Neural cell (in vitro differentiated cells): ENCODE measurements around the gene NPHP4. TPM values are rescaled to one million over a fixed set of nuclear protein-coding genes. Genes with fewer than 3 reads are reported as not detected.

ENCODE experiments used
- H2AFZ ChIP-seq: fragments of 200-600, 300-800 bp; sonication (generic), shearing (Covaris generic); 2 replicates; pipeline ENCODE4 v1.6.0; 2014; ENCODE audit warnings: low read depth, mild to moderate bottlenecking, antibody characterized with exemption, low read length, moderate library complexity
- H3F3A ChIP-seq: fragments of 200-600 bp; shearing (Covaris generic); 2 replicates; pipeline ENCODE4 v1.6.1; 2016; ENCODE audit warnings: mild to moderate bottlenecking, moderate library complexity, mixed read lengths, antibody characterized with exemption, low read length; ENCODE audit not compliant: insufficient read depth, poor library complexity, severe bottlenecking
- H3K27ac ChIP-seq: fragments of 200-600, 300-800 bp; sonication (generic), shearing (Covaris generic); 2 replicates; pipeline ENCODE4 v1.5.1; 2014; ENCODE audit warnings: mild to moderate bottlenecking, low read length, moderate library complexity
- H3K27me3 ChIP-seq: fragments of 300-800, 200-600 bp; sonication (generic), shearing (Covaris generic); 2 replicates; pipeline ENCODE4 v1.6.0; 2014; ENCODE audit warnings: mild to moderate bottlenecking, low read depth, low read length, moderate library complexity; ENCODE audit not compliant: insufficient read depth
- H3K36me3 ChIP-seq: fragments of 300-800, 200-600 bp; sonication (generic), shearing (Covaris generic); 2 replicates; pipeline ENCODE4 v1.5.1; 2014; ENCODE audit warnings: mild to moderate bottlenecking, antibody characterized with exemption, low read length, moderate library complexity; ENCODE audit not compliant: insufficient read depth
- H3K4me2 ChIP-seq: fragments of 300-800, 200-600 bp; sonication (generic), shearing (Covaris generic); 2 replicates; pipeline ENCODE4 v1.6.0; 2014; ENCODE audit warnings: mild to moderate bottlenecking, low read length
- H3K4me3 ChIP-seq: fragments of 300-800, 200-600 bp; sonication (generic), shearing (Covaris generic); 2 replicates; pipeline ENCODE4 v1.5.1; 2014; ENCODE audit warnings: mild to moderate bottlenecking, low read length, moderate library complexity
- H3K79me2 ChIP-seq: fragments of 200-600 bp; shearing (Covaris generic); replicated peaks from 2 replicates; pipeline ENCODE4 v1.6.0; 2014; ENCODE audit warnings: mild to moderate bottlenecking, low read length, moderate library complexity; ENCODE audit not compliant: insufficient read depth
- H3K9ac ChIP-seq: fragments of 300-800, 200-600 bp; sonication (generic), shearing (Covaris generic); 2 replicates; pipeline ENCODE4 v1.6.1; 2016; ENCODE audit warnings: mild to moderate bottlenecking, low read length, mixed read lengths
- H3K9me2 ChIP-seq: fragments of 200-600 bp; shearing (Covaris generic); 2 replicates; pipeline ENCODE4 v1.6.1; 2016; ENCODE audit warnings: mild to moderate bottlenecking, low read length, mixed read lengths; ENCODE audit not compliant: insufficient read depth
- H3K9me3 ChIP-seq: fragments of 200-600, 300-800 bp; sonication (generic), shearing (Covaris generic); 2 replicates; pipeline ENCODE4 v1.6.1; 2016; ENCODE audit warnings: mild to moderate bottlenecking, mixed run types, low read length, moderate library complexity, mixed read lengths
- H4K20me1 ChIP-seq: fragments of 200-600 bp; shearing (Covaris generic); 2 replicates; pipeline ENCODE4 v1.6.1; 2016; ENCODE audit warnings: mild to moderate bottlenecking, mixed run types; ENCODE audit not compliant: insufficient read depth
- EP300 ChIP-seq: fragments of 450-650 bp; conservative IDR thresholded peaks from 2 replicates; pipeline ENCODE4 v1.6.1; 2014; ENCODE audit warnings: antibody characterized with exemption, mild to moderate bottlenecking, moderate library complexity; ENCODE audit not compliant: poor library complexity, severe bottlenecking
- EZH2 ChIP-seq: fragments of 200-600, 300-800 bp; shearing (Covaris generic), sonication (generic); IDR thresholded peaks from 2 replicates; pipeline ENCODE4 v1.6.1; 2014; ENCODE audit warnings: antibody characterized with exemption, low read length, borderline replicate concordance, mild to moderate bottlenecking; ENCODE audit not compliant: insufficient read depth, poor library complexity, severe bottlenecking
- MXI1 ChIP-seq: fragments of 450-650 bp; conservative IDR thresholded peaks from 2 replicates; pipeline ENCODE4 v1.6.1; 2014; ENCODE audit warnings: antibody characterized with exemption, mild to moderate bottlenecking; ENCODE audit not compliant: poor library complexity, severe bottlenecking
- POLR2AphosphoS5 ChIP-seq: IDR thresholded peaks from 2 replicates; pipeline ENCODE4 v1.6.1; 2012
- RAD21 ChIP-seq: fragments of 450-650 bp; conservative IDR thresholded peaks from 2 replicates; pipeline ENCODE4 v1.6.1; 2014; ENCODE audit warnings: antibody characterized with exemption, mild to moderate bottlenecking, moderate library complexity
- SMC3 ChIP-seq: fragments of 450-650 bp; conservative IDR thresholded peaks from 2 replicates; pipeline ENCODE4 v1.6.1; 2014; ENCODE audit warnings: antibody characterized with exemption, mild to moderate bottlenecking, moderate library complexity; ENCODE audit not compliant: poor library complexity
- TAF1 ChIP-seq: IDR thresholded peaks from 2 replicates; pipeline ENCODE4 v1.6.1; 2012; ENCODE audit warnings: low read depth
- polyA plus RNA-seq: library from polyadenylated mRNA; depleted of rRNA; stranded (reverse); fragments of >200 nt; gene quantifications from 2 replicates; pipeline ENCODE4 v1.2.3, GENCODE V29; 2014
- TF ChIP-seq, protein P1 (sequence below): fragments of 450-650 bp; IDR thresholded peaks from 2 replicates; pipeline ENCODE4 v1.5.1; 2014; ENCODE audit warnings: antibody characterized with exemption, mild to moderate bottlenecking, moderate library complexity; ENCODE audit not compliant: poor library complexity, severe bottlenecking
- TF ChIP-seq, protein P2 (sequence below): IDR thresholded peaks from 2 replicates; pipeline ENCODE4 v1.6.1; 2012; ENCODE audit warnings: borderline replicate concordance

NPHP4 gene
- polyA plus RNA-seq, 1 donor from 2014 or later: 17.1 TPM

DNA sequence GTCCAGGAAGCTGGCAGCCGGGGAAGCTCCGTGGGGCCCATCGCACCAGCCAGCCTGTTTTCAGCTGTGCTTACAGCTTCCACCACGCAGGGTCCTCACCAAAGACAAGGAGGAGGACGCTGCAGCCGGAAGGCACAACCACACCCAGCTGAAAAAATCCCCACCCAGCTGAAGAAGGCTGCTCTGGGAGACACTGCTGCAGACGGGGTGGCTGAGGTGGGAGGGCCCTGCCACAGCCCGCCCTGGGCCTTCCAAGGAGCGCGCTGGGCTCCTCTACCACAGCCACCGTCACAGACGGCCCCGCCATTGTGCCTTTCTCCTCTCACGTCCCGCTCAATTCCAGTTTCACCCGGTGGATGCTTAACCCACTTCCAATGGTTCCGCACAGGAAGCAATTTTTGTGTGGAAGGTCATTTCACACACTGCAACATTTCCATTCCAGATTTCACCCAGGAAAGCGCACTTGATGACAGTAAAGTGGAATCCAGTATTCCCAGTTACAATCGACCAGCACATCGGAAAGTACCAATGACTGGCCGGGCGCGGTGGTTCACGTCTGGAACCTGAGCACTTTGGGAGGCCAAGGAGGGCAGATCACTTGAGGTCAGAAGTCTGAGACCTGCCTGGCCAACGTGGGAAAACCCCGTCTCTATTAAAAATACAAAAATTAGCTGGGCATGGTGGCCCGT lies 47.9 kb downstream of the NPHP4 start:
- Histone ChIP-seq H3K4me2 (no peak overlapping the region), H3K27ac (no peak overlapping the region), H3K27me3 (no peaks in the 10 kb centered on the region), H3K9me2 (no peaks in the 10 kb centered on the region), H3K4me3 (no peak overlapping the region), H3K79me2 (no peaks in the 10 kb centered on the region), H3F3A (no peaks in the 10 kb centered on the region), H3K9me3 (no peaks in the 10 kb centered on the region), H3K9ac (no peak overlapping the region), H4K20me1 (no peaks in the 10 kb centered on the region), H3K36me3 (peaks cover 6% of the 10 kb centered on the region), H2AFZ (no peak overlapping the region)
- TF ChIP-seq EP300 (no peak), POLR2AphosphoS5 (no peak), RAD21 (no peak), EZH2 (no peak), SMC3 (no peak), TAF1 (no peak), MXI1 (no peak)
- TF ChIP-seq, protein P1, sequence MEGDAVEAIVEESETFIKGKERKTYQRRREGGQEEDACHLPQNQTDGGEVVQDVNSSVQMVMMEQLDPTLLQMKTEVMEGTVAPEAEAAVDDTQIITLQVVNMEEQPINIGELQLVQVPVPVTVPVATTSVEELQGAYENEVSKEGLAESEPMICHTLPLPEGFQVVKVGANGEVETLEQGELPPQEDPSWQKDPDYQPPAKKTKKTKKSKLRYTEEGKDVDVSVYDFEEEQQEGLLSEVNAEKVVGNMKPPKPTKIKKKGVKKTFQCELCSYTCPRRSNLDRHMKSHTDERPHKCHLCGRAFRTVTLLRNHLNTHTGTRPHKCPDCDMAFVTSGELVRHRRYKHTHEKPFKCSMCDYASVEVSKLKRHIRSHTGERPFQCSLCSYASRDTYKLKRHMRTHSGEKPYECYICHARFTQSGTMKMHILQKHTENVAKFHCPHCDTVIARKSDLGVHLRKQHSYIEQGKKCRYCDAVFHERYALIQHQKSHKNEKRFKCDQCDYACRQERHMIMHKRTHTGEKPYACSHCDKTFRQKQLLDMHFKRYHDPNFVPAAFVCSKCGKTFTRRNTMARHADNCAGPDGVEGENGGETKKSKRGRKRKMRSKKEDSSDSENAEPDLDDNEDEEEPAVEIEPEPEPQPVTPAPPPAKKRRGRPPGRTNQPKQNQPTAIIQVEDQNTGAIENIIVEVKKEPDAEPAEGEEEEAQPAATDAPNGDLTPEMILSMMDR: no peak
- TF ChIP-seq, protein P2, sequence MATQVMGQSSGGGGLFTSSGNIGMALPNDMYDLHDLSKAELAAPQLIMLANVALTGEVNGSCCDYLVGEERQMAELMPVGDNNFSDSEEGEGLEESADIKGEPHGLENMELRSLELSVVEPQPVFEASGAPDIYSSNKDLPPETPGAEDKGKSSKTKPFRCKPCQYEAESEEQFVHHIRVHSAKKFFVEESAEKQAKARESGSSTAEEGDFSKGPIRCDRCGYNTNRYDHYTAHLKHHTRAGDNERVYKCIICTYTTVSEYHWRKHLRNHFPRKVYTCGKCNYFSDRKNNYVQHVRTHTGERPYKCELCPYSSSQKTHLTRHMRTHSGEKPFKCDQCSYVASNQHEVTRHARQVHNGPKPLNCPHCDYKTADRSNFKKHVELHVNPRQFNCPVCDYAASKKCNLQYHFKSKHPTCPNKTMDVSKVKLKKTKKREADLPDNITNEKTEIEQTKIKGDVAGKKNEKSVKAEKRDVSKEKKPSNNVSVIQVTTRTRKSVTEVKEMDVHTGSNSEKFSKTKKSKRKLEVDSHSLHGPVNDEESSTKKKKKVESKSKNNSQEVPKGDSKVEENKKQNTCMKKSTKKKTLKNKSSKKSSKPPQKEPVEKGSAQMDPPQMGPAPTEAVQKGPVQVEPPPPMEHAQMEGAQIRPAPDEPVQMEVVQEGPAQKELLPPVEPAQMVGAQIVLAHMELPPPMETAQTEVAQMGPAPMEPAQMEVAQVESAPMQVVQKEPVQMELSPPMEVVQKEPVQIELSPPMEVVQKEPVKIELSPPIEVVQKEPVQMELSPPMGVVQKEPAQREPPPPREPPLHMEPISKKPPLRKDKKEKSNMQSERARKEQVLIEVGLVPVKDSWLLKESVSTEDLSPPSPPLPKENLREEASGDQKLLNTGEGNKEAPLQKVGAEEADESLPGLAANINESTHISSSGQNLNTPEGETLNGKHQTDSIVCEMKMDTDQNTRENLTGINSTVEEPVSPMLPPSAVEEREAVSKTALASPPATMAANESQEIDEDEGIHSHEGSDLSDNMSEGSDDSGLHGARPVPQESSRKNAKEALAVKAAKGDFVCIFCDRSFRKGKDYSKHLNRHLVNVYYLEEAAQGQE: no peak

DNA sequence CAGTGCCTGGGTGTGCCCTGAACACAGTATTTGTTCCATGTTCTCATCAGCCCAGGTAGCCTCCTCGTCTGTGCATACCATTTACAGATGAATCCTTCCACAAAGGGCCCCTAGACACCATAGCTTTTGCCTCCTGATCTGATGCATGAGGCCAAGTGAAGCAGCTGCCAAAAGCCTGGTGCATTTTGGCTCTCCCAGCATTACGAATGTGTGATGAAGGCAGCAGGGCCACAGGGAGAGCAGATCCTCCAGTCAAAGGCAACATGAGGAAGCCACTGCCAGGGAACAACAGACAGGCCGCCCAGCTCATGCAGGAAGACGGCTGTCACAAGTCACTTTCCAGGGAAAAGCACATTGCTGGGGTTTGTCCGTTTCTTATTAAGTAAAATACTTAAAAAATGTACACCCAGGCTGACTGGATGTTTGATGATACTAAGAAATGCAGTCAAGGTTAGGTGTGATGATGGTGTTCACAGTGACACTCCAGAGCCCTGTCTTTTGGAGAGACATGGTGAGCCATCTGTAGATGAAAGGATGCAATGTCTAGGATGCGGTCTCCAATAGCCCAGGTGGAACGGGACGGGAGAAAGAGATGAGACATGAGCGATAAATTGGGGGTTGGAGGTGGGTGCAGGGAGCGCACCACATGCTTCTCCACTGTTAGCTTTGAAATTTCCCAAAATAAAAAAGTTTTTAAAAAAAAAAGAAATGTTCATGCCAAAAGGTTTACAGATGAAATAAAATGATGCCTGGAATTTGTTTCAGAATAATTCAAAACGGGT lies 48.7 kb downstream of the NPHP4 start:
- Histone ChIP-seq H3K4me2 (no peak overlapping the region), H3K36me3 (peaks cover 6% of the 10 kb centered on the region), H3K9ac (no peak overlapping the region), H3F3A (no peaks in the 10 kb centered on the region), H3K9me2 (no peaks in the 10 kb centered on the region), H3K9me3 (no peaks in the 10 kb centered on the region), H4K20me1 (no peaks in the 10 kb centered on the region), H3K4me3 (no peak overlapping the region), H2AFZ (no peak overlapping the region), H3K27me3 (no peaks in the 10 kb centered on the region), H3K79me2 (no peaks in the 10 kb centered on the region), H3K27ac (no peak overlapping the region)
- TF ChIP-seq MXI1: no peak
- TF ChIP-seq POLR2AphosphoS5: no peak
- TF ChIP-seq, protein P2: no peak
- TF ChIP-seq EZH2: no peak
- TF ChIP-seq EP300: no peak
- TF ChIP-seq RAD21: no peak
